ENCODE measurements around the gene FAM186B.

DNA sequence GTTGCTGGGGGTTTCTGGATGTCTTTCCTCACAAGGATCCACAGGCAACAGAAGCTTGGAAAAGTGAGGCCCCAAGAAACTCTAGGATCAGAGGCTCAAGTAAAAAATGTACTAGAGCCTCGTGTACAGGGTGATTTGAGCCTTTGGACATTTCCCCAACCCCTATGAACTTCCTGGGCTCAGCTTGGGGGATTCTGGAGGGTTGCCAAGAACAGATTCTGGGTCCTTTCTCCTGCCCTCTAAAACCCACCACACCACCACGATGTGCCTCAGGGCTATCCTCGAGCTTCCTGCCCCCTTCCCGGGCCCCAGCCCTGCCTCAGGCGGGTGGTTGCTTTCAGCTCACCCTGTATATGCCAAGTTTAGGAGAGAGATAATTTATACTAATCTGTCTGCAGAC is 583 bp downstream of the FAM186B start:
- TF ChIP-seq ATF1 (CRISPR knock-in tag; IDR thresholded peaks at IDR 0.05) (no peak), FOXJ3 (CRISPR knock-in tag; IDR thresholded peaks at IDR 0.05; ENCODE audit: borderline replicate concordance) (no peak), SMAD4 (CRISPR knock-in tag; IDR thresholded peaks at IDR 0.05) (no peak), ZNF263 (CRISPR knock-in tag; IDR thresholded peaks at IDR 0.05; ENCODE audit: low read depth) (no peak), ESRRA (CRISPR knock-in tag; IDR thresholded peaks at IDR 0.05; ENCODE audit: borderline replicate concordance) (no peak), TP53 (CRISPR knock-in tag; IDR thresholded peaks at IDR 0.05) (no peak), RORB (CRISPR knock-in tag; IDR thresholded peaks at IDR 0.05) (no peak), CBFB (CRISPR knock-in tag; IDR thresholded peaks at IDR 0.05; ENCODE audit: low read depth) (no peak), SP1 (CRISPR knock-in tag; conservative IDR thresholded peaks at IDR 0.05) (no peak), FOXP1 (CRISPR knock-in tag; IDR thresholded peaks at IDR 0.05; ENCODE audit: borderline replicate concordance) (no peak)
- TF ChIP-seq, protein P1, sequence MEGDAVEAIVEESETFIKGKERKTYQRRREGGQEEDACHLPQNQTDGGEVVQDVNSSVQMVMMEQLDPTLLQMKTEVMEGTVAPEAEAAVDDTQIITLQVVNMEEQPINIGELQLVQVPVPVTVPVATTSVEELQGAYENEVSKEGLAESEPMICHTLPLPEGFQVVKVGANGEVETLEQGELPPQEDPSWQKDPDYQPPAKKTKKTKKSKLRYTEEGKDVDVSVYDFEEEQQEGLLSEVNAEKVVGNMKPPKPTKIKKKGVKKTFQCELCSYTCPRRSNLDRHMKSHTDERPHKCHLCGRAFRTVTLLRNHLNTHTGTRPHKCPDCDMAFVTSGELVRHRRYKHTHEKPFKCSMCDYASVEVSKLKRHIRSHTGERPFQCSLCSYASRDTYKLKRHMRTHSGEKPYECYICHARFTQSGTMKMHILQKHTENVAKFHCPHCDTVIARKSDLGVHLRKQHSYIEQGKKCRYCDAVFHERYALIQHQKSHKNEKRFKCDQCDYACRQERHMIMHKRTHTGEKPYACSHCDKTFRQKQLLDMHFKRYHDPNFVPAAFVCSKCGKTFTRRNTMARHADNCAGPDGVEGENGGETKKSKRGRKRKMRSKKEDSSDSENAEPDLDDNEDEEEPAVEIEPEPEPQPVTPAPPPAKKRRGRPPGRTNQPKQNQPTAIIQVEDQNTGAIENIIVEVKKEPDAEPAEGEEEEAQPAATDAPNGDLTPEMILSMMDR (IDR thresholded peaks at IDR 0.05): no peak
- TF ChIP-seq, protein P2, sequence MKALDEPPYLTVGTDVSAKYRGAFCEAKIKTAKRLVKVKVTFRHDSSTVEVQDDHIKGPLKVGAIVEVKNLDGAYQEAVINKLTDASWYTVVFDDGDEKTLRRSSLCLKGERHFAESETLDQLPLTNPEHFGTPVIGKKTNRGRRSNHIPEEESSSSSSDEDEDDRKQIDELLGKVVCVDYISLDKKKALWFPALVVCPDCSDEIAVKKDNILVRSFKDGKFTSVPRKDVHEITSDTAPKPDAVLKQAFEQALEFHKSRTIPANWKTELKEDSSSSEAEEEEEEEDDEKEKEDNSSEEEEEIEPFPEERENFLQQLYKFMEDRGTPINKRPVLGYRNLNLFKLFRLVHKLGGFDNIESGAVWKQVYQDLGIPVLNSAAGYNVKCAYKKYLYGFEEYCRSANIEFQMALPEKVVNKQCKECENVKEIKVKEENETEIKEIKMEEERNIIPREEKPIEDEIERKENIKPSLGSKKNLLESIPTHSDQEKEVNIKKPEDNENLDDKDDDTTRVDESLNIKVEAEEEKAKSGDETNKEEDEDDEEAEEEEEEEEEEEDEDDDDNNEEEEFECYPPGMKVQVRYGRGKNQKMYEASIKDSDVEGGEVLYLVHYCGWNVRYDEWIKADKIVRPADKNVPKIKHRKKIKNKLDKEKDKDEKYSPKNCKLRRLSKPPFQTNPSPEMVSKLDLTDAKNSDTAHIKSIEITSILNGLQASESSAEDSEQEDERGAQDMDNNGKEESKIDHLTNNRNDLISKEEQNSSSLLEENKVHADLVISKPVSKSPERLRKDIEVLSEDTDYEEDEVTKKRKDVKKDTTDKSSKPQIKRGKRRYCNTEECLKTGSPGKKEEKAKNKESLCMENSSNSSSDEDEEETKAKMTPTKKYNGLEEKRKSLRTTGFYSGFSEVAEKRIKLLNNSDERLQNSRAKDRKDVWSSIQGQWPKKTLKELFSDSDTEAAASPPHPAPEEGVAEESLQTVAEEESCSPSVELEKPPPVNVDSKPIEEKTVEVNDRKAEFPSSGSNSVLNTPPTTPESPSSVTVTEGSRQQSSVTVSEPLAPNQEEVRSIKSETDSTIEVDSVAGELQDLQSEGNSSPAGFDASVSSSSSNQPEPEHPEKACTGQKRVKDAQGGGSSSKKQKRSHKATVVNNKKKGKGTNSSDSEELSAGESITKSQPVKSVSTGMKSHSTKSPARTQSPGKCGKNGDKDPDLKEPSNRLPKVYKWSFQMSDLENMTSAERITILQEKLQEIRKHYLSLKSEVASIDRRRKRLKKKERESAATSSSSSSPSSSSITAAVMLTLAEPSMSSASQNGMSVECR (CRISPR knock-in tag; IDR thresholded peaks at IDR 0.05; ENCODE audit: borderline replicate concordance): no peak
- TF ChIP-seq, protein P3, sequence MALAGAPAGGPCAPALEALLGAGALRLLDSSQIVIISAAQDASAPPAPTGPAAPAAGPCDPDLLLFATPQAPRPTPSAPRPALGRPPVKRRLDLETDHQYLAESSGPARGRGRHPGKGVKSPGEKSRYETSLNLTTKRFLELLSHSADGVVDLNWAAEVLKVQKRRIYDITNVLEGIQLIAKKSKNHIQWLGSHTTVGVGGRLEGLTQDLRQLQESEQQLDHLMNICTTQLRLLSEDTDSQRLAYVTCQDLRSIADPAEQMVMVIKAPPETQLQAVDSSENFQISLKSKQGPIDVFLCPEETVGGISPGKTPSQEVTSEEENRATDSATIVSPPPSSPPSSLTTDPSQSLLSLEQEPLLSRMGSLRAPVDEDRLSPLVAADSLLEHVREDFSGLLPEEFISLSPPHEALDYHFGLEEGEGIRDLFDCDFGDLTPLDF (CRISPR knock-in tag; IDR thresholded peaks at IDR 0.05): no peak

Measured in WTC11 (cell line).